IMR-90 (cell line): ENCODE results near the gene KCTD5. TPM values are rescaled to one million over a fixed set of nuclear protein-coding genes. Genes with fewer than 3 reads are reported as not detected.
A peak's percentile ranks its signal among the peaks of the same experiment; 100 is the strongest.

Experiments used
- ATAC-seq: fragments of 200-7000 bp; cut with Tn5 transposase; 2 replicates; pipeline ENCODE4 v1.9.1; 2020; ENCODE audit warnings: low read depth, mild to moderate bottlenecking, moderate library complexity
- BruUV-seq: library from RNA; stranded (reverse); fragments of 400-500 nt; replicated peaks from 2 replicates; lab custom pipeline; 2021; lab: Mats Ljungman, UMichigan
- CTCF ChIA-PET: fragments of 300-600 bp; formaldehyde crosslinking; extraction: SDS; loops from one replicate; lab custom pipeline; 2021; ENCODE audit warnings: antibody characterized with exemption; lab: Yijun Ruan, JAX
- POLR2A ChIA-PET: fragments of 300-600 bp; sonication (Branson Sonifier 250); formaldehyde crosslinking; loops from one replicate; lab custom pipeline; 2022; ENCODE audit warnings: antibody characterized with exemption; ENCODE audit not compliant: unreplicated experiment; lab: Charles Lee
- DNase-seq: peaks from one replicate; pipeline ENCODE4 v3.0.0; 2013
- H2AFZ ChIP-seq: replicated peaks from 2 replicates; pipeline ENCODE3; 2013; ENCODE audit warnings: low read length, mild to moderate bottlenecking; ENCODE audit not compliant: poor library complexity
- H2AK5ac ChIP-seq: 2 replicates; pipeline ENCODE4 v1.6.1; 2013; ENCODE audit warnings: low read depth, low read length, inconsistent platforms
- H2AK9ac ChIP-seq: replicated peaks from 2 replicates; pipeline ENCODE3; 2013; ENCODE audit warnings: mild to moderate bottlenecking, low read depth, low read length, moderate library complexity; ENCODE audit not compliant: poor library complexity
- H2BK120ac ChIP-seq: 2 replicates; pipeline ENCODE4 v1.6.1; 2013; ENCODE audit warnings: low read depth, low read length, inconsistent platforms
- H2BK15ac ChIP-seq: 3 replicates; pipeline ENCODE4 v1.6.1; 2013; ENCODE audit warnings: low read depth, low read length, inconsistent platforms
- H2BK20ac ChIP-seq: 2 replicates; pipeline ENCODE4 v1.6.1; 2013; ENCODE audit warnings: low read depth, mild to moderate bottlenecking, inconsistent platforms, low read length, moderate library complexity
- H2BK5ac ChIP-seq: 2 replicates; pipeline ENCODE4 v1.6.1; 2013; ENCODE audit warnings: mild to moderate bottlenecking, low read depth, low read length, inconsistent platforms; ENCODE audit not compliant: poor library complexity, severe bottlenecking
- H3K14ac ChIP-seq: replicated peaks from 2 replicates; pipeline ENCODE4 v1.6.1; 2013; ENCODE audit warnings: low read depth, low read length, inconsistent platforms
- H3K18ac ChIP-seq: 2 replicates; pipeline ENCODE4 v1.6.1; 2013; ENCODE audit warnings: low read depth, low read length, control low read depth
- H3K23ac ChIP-seq: 2 replicates; pipeline ENCODE4 v1.6.1; 2013; ENCODE audit warnings: low read depth, low read length, inconsistent platforms
- H3K27ac ChIP-seq: 2 replicates; pipeline ENCODE4 v1.5.1; 2013; ENCODE audit warnings: mild to moderate bottlenecking, control low read depth, low read length; ENCODE audit not compliant: insufficient read depth
- H3K27me3 ChIP-seq: 2 replicates; pipeline ENCODE4 v1.6.1; 2013; ENCODE audit warnings: low read length; ENCODE audit not compliant: control insufficient read depth, insufficient read depth
- H3K36me3 ChIP-seq: 2 replicates; pipeline ENCODE4 v1.6.1; 2013; ENCODE audit warnings: low read length, mixed read lengths; ENCODE audit not compliant: control insufficient read depth, insufficient read depth
- H3K4ac ChIP-seq: 2 replicates; pipeline ENCODE4 v1.6.1; 2013; ENCODE audit warnings: low read depth, low read length, inconsistent platforms
- H3K4me1 ChIP-seq: 2 replicates; pipeline ENCODE4 v1.6.1; 2013; ENCODE audit warnings: low read length, mixed read lengths; ENCODE audit not compliant: control insufficient read depth, insufficient read depth
- H3K4me2 ChIP-seq: 2 replicates; pipeline ENCODE4 v1.6.1; 2013; ENCODE audit warnings: low read depth, mild to moderate bottlenecking, control low read depth, low read length, moderate library complexity
- H3K4me3 ChIP-seq: 2 replicates; pipeline ENCODE4 v1.5.1; 2013; ENCODE audit warnings: low read depth, mild to moderate bottlenecking, control low read depth, low read length, moderate library complexity; ENCODE audit not compliant: insufficient read depth
- H3K56ac ChIP-seq: 2 replicates; pipeline ENCODE4 v1.6.1; 2013; ENCODE audit warnings: low read length, inconsistent platforms; ENCODE audit not compliant: insufficient read depth; ENCODE audit errors: extremely low read depth
- H3K79me1 ChIP-seq, 2 experiments: 2 replicates each; pipeline ENCODE4 v1.6.1; 2013; ENCODE audit warnings: low read length in 2 of 2, inconsistent platforms in 1 of 2, low read depth in 1 of 2
- H3K9ac ChIP-seq: 2 replicates; pipeline ENCODE4 v1.6.1; 2013; ENCODE audit warnings: low read depth, low read length, control low read depth
- H3K9me1 ChIP-seq: 2 replicates; pipeline ENCODE4 v1.6.1; 2013; ENCODE audit warnings: low read length, inconsistent platforms; ENCODE audit not compliant: insufficient read depth
- H3K9me3 ChIP-seq: 2 replicates; pipeline ENCODE4 v1.6.1; 2013; ENCODE audit warnings: low read length; ENCODE audit not compliant: control insufficient read depth, insufficient read depth
- H4K20me1 ChIP-seq: 2 replicates; pipeline ENCODE4 v1.6.1; 2013; ENCODE audit warnings: low read length, inconsistent platforms; ENCODE audit not compliant: insufficient read depth
- H4K5ac ChIP-seq: 2 replicates; pipeline ENCODE4 v1.6.1; 2013; ENCODE audit warnings: mild to moderate bottlenecking, low read depth, low read length, control low read depth
- H4K8ac ChIP-seq, 2 experiments: 2 replicates each; pipeline ENCODE4 v1.6.1; 2013; ENCODE audit warnings: low read depth in 2 of 2, low read length in 2 of 2, control low read depth in 1 of 2, inconsistent platforms in 1 of 2
- H4K91ac ChIP-seq: 2 replicates; pipeline ENCODE4 v1.6.1; 2013; ENCODE audit warnings: low read depth, low read length, inconsistent platforms; ENCODE audit not compliant: insufficient read depth
- BHLHE40 ChIP-seq: fragments of 150-350 bp; IDR thresholded peaks from 2 replicates; pipeline ENCODE4 v1.6.1; 2016; ENCODE audit warnings: mild to moderate bottlenecking, low read depth, low read length
- CEBPB ChIP-seq: IDR thresholded peaks from 2 replicates; pipeline ENCODE4 v1.6.1; 2012; ENCODE audit warnings: low read depth, low read length, improper control_type of control experiment
- CHD1 ChIP-seq: IDR thresholded peaks from 2 replicates; pipeline ENCODE4 v1.6.1; 2012; ENCODE audit warnings: low read depth, low read length, improper control_type of control experiment
- MAFK ChIP-seq: IDR thresholded peaks from 2 replicates; pipeline ENCODE4 v1.6.1; 2012; ENCODE audit warnings: low read depth, low read length, improper control_type of control experiment
- MAZ ChIP-seq: IDR thresholded peaks from 2 replicates; pipeline ENCODE4 v1.6.1; 2012; ENCODE audit warnings: low read depth, mild to moderate bottlenecking, low read length, improper control_type of control experiment, moderate library complexity, borderline replicate concordance
- MXI1 ChIP-seq: IDR thresholded peaks from 2 replicates; pipeline ENCODE4 v1.6.1; 2012; ENCODE audit warnings: low read depth, mild to moderate bottlenecking, low read length, moderate library complexity, borderline replicate concordance
- NFE2L2 ChIP-seq: fragments of 150-350 bp; IDR thresholded peaks from 2 replicates; pipeline ENCODE4 v1.6.1; 2016; ENCODE audit warnings: low read depth, mild to moderate bottlenecking, low read length
- RAD21 ChIP-seq: IDR thresholded peaks from 2 replicates; pipeline ENCODE4 v1.6.1; 2012; ENCODE audit warnings: low read length, improper control_type of control experiment
- RFX5 ChIP-seq: IDR thresholded peaks from 2 replicates; pipeline ENCODE4 v1.8.0; 2012; ENCODE audit warnings: low read depth, mild to moderate bottlenecking, low read length, moderate library complexity
- SMC3 ChIP-seq: fragments of 150-350 bp; IDR thresholded peaks from 2 replicates; pipeline ENCODE4 v1.6.1; 2016; ENCODE audit warnings: low read depth, mild to moderate bottlenecking, antibody characterized with exemption, low read length, moderate library complexity
- WGBS, 2 experiments: methylation state at CpG; one replicate each; pipeline versions ENCODE4 v1.1.5 to v1.1.7; 2013; ENCODE audit warnings: missing lambda C conversion rate in 2 of 2; ENCODE audit not compliant: insufficient read length in 1 of 2; ENCODE audit errors: extremely low coverage in 2 of 2; 5-methylcytosine and 5-hydroxymethylcytosine counted together
- dilution Hi-C: fragments of 300-500 bp; cut with HindIII; formaldehyde crosslinking; loops from one replicate; pipeline ENCODE4 v1.14.3; 2018; ENCODE audit warnings: low sequenced_read_pairs; ENCODE audit not compliant: unreplicated experiment
- in situ Hi-C: fragments of 300-500 bp; cut with MboI; formaldehyde crosslinking; loops from 3 replicates; pipeline ENCODE4 v1.14.3; 2019; ENCODE audit warnings: low sequenced_read_pairs, inconsistent platforms, mixed read lengths
- intact Hi-C: fragments of 100-400 bp; cut with micrococcal nuclease; formaldehyde crosslinking; loops from 2 replicates; pipeline ENCODE4 v1.10.0; 2022
- polyA plus RNA-seq, 3 experiments: library from polyadenylated mRNA; depleted of rRNA; stranded (reverse); fragments of >200 nt; gene quantifications; 2 replicates each; pipeline ENCODE4 v1.2.3, GENCODE V29; 2012; ENCODE audit warnings: low replicate concordance in 1 of 3
- total RNA-seq: library from RNA; depleted of rRNA; stranded (reverse); fragments of >200 nt; gene quantifications from 2 replicates; pipeline ENCODE4 v1.2.3, GENCODE V29; 2012
- TF ChIP-seq, protein P1 (sequence below): fragments of 150-350 bp; IDR thresholded peaks from 2 replicates; pipeline ENCODE4 v1.6.1; 2017; ENCODE audit warnings: mild to moderate bottlenecking, antibody characterized with exemption, low read length, low read depth
- TF ChIP-seq, protein P2 (sequence below): fragments of 150-350 bp; IDR thresholded peaks from 2 replicates; pipeline ENCODE4 v1.6.1; 2016; ENCODE audit warnings: low read depth, mild to moderate bottlenecking, low read length, moderate library complexity, borderline replicate concordance
- TF ChIP-seq, protein P3 (sequence below): conservative IDR thresholded peaks from 2 replicates; pipeline ENCODE4 v1.5.1; 2012; ENCODE audit warnings: mild to moderate bottlenecking, low read depth, low read length, improper control_type of control experiment

Gene KCTD5
- total and polyA plus RNA-seq, 2 of the 4 experiments (the other 2 are of a cell fraction): 17.2 to 56.2 TPM

DNA sequence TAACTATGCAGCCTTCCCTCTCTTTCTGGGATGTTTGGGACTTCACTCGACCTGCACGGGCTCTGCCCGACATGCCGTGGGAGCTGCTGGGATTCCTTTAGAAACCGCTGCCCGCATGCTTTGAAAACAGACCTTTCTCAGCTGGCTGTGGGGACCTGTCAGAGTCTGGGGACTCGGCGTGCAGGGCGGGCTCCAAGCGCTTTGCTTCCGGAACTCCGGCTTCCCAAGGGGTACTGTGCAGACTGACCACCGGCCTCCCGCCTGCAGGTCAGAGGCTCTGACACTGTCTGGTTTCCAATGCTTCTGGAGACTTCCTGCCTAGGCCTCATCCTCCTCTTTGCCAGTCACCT, 25.9 kb downstream of the KCTD5 start:
- no peak overlapping the region for H3K23ac ChIP-seq
- no peak overlapping the region for H3K14ac ChIP-seq
- H2AFZ ChIP-seq: no peak overlapping the region
- CTCF ChIA-PET: no interaction called here
- H3K56ac ChIP-seq: no peak overlapping the region
- H2BK15ac ChIP-seq: no peak overlapping the region
- H3K4ac ChIP-seq: no peak overlapping the region
- no peak overlapping the region for H4K8ac ChIP-seq
- no peak for ATAC-seq
- peaks cover 4% of the 10 kb centered on the region for H4K20me1 ChIP-seq
- in situ Hi-C loops (no loop called here), intact Hi-C loops (no loop called here), dilution Hi-C loops (no loop called here)
- H2BK5ac ChIP-seq: no peak overlapping the region
- H3K4me1 ChIP-seq: no peaks in the 10 kb centered on the region
- TSS peak; percentile 84 for BruUV-seq
- no peak for TF ChIP-seq SMC3
- TF ChIP-seq RFX5: no peak
- TF ChIP-seq, protein P1, sequence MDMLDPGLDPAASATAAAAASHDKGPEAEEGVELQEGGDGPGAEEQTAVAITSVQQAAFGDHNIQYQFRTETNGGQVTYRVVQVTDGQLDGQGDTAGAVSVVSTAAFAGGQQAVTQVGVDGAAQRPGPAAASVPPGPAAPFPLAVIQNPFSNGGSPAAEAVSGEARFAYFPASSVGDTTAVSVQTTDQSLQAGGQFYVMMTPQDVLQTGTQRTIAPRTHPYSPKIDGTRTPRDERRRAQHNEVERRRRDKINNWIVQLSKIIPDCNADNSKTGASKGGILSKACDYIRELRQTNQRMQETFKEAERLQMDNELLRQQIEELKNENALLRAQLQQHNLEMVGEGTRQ: no peak
- no peak for TF ChIP-seq MXI1
- TF ChIP-seq, protein P2, sequence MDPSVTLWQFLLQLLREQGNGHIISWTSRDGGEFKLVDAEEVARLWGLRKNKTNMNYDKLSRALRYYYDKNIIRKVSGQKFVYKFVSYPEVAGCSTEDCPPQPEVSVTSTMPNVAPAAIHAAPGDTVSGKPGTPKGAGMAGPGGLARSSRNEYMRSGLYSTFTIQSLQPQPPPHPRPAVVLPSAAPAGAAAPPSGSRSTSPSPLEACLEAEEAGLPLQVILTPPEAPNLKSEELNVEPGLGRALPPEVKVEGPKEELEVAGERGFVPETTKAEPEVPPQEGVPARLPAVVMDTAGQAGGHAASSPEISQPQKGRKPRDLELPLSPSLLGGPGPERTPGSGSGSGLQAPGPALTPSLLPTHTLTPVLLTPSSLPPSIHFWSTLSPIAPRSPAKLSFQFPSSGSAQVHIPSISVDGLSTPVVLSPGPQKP: no peak
- no peak for TF ChIP-seq BHLHE40
- TF ChIP-seq RAD21: no peak
- TF ChIP-seq, protein P3, sequence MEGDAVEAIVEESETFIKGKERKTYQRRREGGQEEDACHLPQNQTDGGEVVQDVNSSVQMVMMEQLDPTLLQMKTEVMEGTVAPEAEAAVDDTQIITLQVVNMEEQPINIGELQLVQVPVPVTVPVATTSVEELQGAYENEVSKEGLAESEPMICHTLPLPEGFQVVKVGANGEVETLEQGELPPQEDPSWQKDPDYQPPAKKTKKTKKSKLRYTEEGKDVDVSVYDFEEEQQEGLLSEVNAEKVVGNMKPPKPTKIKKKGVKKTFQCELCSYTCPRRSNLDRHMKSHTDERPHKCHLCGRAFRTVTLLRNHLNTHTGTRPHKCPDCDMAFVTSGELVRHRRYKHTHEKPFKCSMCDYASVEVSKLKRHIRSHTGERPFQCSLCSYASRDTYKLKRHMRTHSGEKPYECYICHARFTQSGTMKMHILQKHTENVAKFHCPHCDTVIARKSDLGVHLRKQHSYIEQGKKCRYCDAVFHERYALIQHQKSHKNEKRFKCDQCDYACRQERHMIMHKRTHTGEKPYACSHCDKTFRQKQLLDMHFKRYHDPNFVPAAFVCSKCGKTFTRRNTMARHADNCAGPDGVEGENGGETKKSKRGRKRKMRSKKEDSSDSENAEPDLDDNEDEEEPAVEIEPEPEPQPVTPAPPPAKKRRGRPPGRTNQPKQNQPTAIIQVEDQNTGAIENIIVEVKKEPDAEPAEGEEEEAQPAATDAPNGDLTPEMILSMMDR: no peak
- TF ChIP-seq CEBPB: no peak
- no peak for TF ChIP-seq CHD1
- no peak for TF ChIP-seq MAFK
- TF ChIP-seq NFE2L2: no peak
- TF ChIP-seq MAZ: no peak
- no peaks in the 10 kb centered on the region; the same call in 1 of the 2 replicates for H3K9me1 ChIP-seq
- no peak overlapping the region for H3K9ac ChIP-seq
- H3K79me1 ChIP-seq: no peaks in the 10 kb centered on the region; a peak in 1 of 4 replicates
- no peak overlapping the region for H3K27ac ChIP-seq
- H4K5ac ChIP-seq: no peak overlapping the region
- no peak overlapping the region for H3K4me3 ChIP-seq
- H3K36me3 ChIP-seq: peaks cover 28% of the 10 kb centered on the region
- H4K91ac ChIP-seq: no peak overlapping the region
- POLR2A ChIA-PET: no interaction called here
- H2BK120ac ChIP-seq: no peak overlapping the region
- WGBS, 2 experiments: 96% methylated on average over 6 of the region's 14 CpGs; no CpG with 5 or more reads in 1 of the 2 experiments
- no peak overlapping the region for H2AK9ac ChIP-seq
- H3K27me3 ChIP-seq: no peaks in the 10 kb centered on the region
- no peaks in the 10 kb centered on the region for H3K9me3 ChIP-seq
- no peak overlapping the region for H2BK20ac ChIP-seq
- H2AK5ac ChIP-seq: no peak overlapping the region
- DNase-seq: no peak
- H3K4me2 ChIP-seq: no peak overlapping the region
- H3K18ac ChIP-seq: no peak overlapping the region
